ENCODE measurements around the gene ADGRD2.

ADGRD2 gene

GRCh38 chr9:124499216-124499615 lies 49.0 kb downstream of the ADGRD2 start:
- no peak for DNase-seq

GRCh38 chr9:124500028-124500795 lies 50.0 kb downstream of the ADGRD2 start:
- DNase-seq = no peak

- no peak for DNase-seq
Observed at GRCh38 chr9:124500796-124501611, 50.8 kb downstream of the ADGRD2 start.

GRCh38 chr9:124501771-124502320 lies 51.6 kb downstream of the ADGRD2 start:
- no peak for DNase-seq

- DNase-seq = no peak
Observed at GRCh38 chr9:124502711-124503702, 52.8 kb downstream of the ADGRD2 start.

- no peak for DNase-seq
Observed at GRCh38 chr9:124503713-124504529, 53.7 kb downstream of the ADGRD2 start.

GRCh38 chr9:124504530-124505005 lies 54.3 kb downstream of the ADGRD2 start:
- no peak for DNase-seq

- no peak for DNase-seq
Observed at GRCh38 chr9:124505006-124505900, 55.0 kb downstream of the ADGRD2 start.

- no peak for DNase-seq
Observed at GRCh38 chr9:124505901-124506346, 55.7 kb downstream of the ADGRD2 start.

- no peak for DNase-seq
Observed at GRCh38 chr9:124506433-124506832, 56.2 kb downstream of the ADGRD2 start.

- DNase-seq = no peak
Observed at GRCh38 chr9:124506931-124507879, 57.0 kb downstream of the ADGRD2 start, which contains the start of gene NR5A1. Gene NR5A1 (minus strand): TSS chr9:124507399. CDS start chr9:124503395, 4,004 bp downstream.

- no peak for DNase-seq
Observed at GRCh38 chr9:124507880-124508423, 57.7 kb downstream of the ADGRD2 start.

- DNase-seq = no peak
Observed at GRCh38 chr9:124510650-124511425, 60.6 kb downstream of the ADGRD2 start.

GRCh38 chr9:124511426-124511840 lies 61.2 kb downstream of the ADGRD2 start:
- no peak for DNase-seq

GRCh38 chr9:124511891-124512805 lies 61.9 kb downstream of the ADGRD2 start:
- DNase-seq = no peak

- DNase-seq = no peak
Observed at GRCh38 chr9:124512806-124513204, 62.6 kb downstream of the ADGRD2 start.
